AG09309 (cell line): ENCODE results near the gene ELF2.
"Not testable (repeated sequence)": the region's sequence is repeated elsewhere in the genome, so short reads cannot be mapped to it uniquely, and the experiment has no call there.

Experiments
- DNase-seq: peaks from one replicate; pipeline ENCODE4 v3.0.0-alpha.2; 2010; ENCODE audit warnings: low read depth
- H3K4me3 ChIP-seq: 2 replicates; pipeline ENCODE4 v1.5.1; 2011; ENCODE audit warnings: mild to moderate bottlenecking, low read depth, low read length, moderate library complexity; ENCODE audit not compliant: control insufficient read depth
- TF ChIP-seq, protein P1 (sequence below): IDR thresholded peaks from 2 replicates; pipeline ENCODE4 v1.5.1; 2011; ENCODE audit warnings: mild to moderate bottlenecking, low read depth, low read length, inconsistent platforms; ENCODE audit not compliant: insufficient read depth, control insufficient read depth; ENCODE audit errors: missing control alignments

The ELF2 gene

DNA sequence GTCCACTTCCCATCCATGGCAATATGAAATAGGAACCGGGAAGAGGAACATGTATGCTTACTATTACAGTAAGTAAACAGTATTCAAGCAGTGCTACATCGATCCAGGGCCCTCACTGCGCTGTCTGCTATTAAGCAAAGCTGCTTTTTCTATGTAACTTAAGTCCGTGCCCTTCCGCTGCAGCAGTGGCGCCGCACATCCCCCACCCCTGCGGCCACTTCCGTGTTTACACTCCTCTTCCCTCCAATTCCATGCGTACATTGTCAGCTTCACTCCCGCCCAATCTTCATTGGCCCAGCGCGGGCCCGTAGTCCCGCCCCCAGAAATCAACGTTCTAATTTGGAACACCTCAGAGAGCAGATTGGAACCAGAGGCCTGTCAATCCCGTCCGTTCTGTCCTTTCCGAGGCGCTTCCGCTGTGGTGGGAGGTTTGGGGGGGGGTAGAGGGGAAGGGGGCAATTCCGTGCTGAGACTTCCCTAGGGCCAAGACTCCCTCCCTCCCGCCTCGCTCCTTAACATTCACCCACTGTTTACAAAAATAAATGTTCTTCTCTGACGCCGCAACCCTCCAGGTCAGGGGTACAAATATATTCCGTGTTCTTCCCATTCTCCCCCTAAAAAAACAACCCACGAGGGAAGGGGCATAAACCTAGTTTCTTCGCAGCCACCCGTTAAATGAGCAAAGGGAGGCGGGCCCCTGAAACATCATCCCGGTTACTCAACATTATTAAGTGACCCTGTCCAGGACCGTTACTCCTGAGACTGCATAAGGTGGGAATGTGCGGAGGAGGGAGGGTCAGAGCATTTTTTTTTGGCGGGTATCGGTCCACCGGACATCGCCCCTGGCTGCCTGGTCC, 94.0 kb downstream of the ELF2 start:
- TF ChIP-seq, protein P1, sequence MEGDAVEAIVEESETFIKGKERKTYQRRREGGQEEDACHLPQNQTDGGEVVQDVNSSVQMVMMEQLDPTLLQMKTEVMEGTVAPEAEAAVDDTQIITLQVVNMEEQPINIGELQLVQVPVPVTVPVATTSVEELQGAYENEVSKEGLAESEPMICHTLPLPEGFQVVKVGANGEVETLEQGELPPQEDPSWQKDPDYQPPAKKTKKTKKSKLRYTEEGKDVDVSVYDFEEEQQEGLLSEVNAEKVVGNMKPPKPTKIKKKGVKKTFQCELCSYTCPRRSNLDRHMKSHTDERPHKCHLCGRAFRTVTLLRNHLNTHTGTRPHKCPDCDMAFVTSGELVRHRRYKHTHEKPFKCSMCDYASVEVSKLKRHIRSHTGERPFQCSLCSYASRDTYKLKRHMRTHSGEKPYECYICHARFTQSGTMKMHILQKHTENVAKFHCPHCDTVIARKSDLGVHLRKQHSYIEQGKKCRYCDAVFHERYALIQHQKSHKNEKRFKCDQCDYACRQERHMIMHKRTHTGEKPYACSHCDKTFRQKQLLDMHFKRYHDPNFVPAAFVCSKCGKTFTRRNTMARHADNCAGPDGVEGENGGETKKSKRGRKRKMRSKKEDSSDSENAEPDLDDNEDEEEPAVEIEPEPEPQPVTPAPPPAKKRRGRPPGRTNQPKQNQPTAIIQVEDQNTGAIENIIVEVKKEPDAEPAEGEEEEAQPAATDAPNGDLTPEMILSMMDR = no peak
- DNase-seq = peak; percentile 87

DNA sequence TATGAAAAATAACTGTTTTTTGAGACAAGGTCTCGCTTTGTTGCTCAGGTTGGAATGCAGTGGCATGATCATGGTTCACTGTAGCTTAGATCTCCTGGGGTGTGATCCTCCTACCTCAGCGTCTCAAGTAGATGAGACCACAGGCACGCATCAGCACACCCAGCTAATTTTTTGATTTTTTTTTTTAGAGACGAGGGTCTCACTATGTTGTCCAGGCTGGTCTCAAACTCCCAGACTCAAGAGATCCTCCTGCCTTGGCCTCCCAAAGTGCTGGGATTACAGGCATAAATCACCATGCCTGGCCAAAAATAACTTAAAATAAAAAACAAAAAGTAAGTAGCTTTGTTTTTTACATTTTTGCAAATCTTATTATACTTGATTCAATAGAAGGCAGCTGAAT, 98.1 kb downstream of the ELF2 start:
- H3K4me3 ChIP-seq = no peak overlapping the region
- TF ChIP-seq, protein P1 = no peak
- DNase-seq = no peak

More for the DNA sequence above, 94.0 kb downstream of the ELF2 start:
- peak overlapping the region; percentile 98 for H3K4me3 ChIP-seq

DNA sequence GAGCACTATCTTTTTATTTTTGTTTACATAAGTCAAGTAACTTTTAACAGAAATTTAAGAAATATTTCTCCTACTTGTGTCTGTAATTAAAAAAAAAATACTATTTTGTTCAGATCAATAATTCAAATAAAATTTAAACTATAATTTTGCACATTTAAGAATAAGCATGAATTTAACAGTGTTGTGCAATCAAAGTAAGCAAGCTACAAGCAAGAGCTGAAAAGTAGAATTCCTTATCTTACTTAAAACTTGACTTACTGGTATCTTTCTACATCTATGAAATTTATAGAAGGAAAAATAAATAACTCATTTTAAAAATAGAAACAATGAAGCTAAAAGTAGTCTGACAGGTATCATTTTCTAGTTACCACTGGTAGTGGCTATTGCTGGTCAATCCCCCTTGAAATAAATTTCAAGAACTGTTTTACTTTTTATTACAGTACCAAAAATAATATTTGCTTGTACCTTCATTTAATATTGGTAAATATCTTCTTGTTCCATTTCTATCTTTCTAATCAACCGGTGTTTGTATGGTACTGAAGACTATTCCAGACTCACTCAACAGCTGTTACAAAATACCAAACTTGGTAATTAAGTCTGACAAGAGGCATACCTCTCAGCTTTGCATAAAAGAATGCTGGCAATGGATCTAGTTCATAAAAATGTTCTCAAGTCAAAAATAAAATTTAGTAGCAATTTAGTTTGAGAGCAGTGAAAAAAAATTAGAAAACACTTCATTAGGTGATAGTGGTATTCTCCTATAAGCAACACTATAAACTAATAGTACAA, 99.3 kb downstream of the ELF2 start:
- no peak for DNase-seq
- TF ChIP-seq, protein P1 = no peak
- no peak overlapping the region for H3K4me3 ChIP-seq

DNA sequence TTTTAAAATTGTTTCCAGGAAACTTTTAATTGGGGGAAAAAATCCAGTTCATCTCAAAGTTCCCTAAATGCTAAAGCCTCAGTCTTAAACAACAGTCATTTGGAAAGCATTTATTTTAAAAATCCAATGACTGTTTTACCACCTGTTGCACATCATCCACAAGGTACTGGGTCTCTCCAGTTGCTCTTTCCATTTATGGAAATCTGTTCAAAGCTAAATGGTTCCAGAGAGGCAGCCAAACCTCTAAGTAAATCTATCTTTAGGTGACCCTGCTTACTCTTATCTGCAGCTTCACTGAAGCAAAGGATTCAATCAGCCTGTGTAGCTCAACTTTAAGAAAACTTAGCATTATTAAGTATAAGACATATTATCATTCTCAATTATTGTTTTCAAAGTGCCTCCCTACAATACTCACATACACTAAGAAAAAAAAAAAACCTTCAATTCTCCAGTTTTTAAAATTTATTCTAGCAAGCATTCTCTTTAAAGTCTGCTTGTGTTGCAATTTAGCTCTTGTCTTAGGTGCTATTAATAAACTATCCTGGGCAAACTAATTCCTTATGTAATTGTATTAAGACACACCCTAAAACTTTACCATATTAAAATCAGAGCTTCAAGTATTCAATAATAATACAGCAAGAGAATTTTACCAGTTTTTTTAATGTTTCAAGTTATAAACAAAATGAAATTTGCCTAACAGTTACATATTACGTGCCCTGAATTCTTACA, 100.8 kb downstream of the ELF2 start:
- no peak overlapping the region for H3K4me3 ChIP-seq
- TF ChIP-seq, protein P1 = no peak
- no peak for DNase-seq

DNA sequence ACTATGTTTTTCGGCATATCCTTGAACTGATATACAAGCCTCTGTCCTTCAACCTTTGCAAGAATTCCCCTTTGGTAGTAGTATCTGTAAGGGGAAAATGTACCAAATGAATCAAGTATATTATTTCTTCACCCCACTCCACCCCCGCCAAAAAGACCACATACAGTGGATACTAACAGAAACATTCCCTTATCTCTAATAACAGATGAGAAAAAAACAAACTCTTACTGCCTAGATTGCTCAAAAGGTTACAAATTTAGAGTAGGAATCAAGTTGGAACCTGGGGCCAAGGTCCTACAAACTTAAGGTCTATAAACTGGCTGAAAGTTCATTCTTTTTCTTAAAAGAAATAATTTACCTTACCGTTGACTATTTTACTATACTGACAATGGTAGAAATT, 116.4 kb downstream of the ELF2 start:
- TF ChIP-seq, protein P1 = no peak
- H3K4me3 ChIP-seq = no peak overlapping the region
- no peak for DNase-seq

DNA sequence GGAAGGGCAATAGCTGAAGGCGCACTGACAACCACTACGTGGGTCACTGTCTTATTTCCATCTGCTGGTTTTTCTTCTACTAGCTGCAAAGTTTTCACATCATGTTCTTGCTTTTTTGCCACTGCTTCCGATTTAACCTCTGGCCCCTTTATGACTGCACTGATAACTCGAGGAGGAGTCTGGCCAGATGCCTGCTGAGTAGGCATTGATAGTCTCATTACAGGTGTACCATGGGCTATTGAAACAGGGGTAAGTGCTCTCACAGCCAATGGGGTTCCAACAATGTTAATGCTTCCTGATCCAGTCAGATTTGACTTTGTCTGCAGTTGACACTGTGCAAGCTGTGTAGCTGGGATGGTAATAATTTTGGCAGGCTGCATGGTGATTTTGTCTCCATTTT, 118.0 kb downstream of the ELF2 start:
- H3K4me3 ChIP-seq, DNase-seq: not testable (repeated sequence)
